GM23248 (cell line): ENCODE measurements around the gene BEND4.

Experiments used
- EZH2 ChIP-seq: fragments of 200-600 bp; sonication (generic); IDR thresholded peaks from 2 replicates; pipeline ENCODE4 v1.6.1; 2018; ENCODE audit warnings: antibody characterized with exemption, mild to moderate bottlenecking; ENCODE audit not compliant: insufficient read depth, poor library complexity, severe bottlenecking
- EZH2phosphoT487 ChIP-seq: fragments of 200-600 bp; sonication (generic); IDR thresholded peaks from 2 replicates; pipeline ENCODE4 v1.6.1; 2018; ENCODE audit warnings: antibody characterized with exemption, moderate library complexity, mild to moderate bottlenecking, low read depth; ENCODE audit not compliant: insufficient read depth

GRCh38 chr4:42132099-42132498, 20.4 kb downstream of the BEND4 start:
- TF ChIP-seq EZH2, result no peak
- no peak for TF ChIP-seq EZH2phosphoT487
